Lung microvascular endothelial cell (primary cell): ENCODE measurements around the gene MIER1. TPM values are rescaled to one million over a fixed set of nuclear protein-coding genes. Genes with fewer than 3 reads are reported as not detected.
"Not testable (repeated sequence)": the region's sequence is repeated elsewhere in the genome, so short reads cannot be mapped to it uniquely, and the experiment has no call there.

ENCODE experiments used
- DNase-seq, 2 donors: peaks; one replicate each; pipeline versions ENCODE4 v3.0.0 to v3.0.0-alpha.2; 2010; ENCODE audit warnings: low read depth in 2 of 2
- total RNA-seq: library from RNA; depleted of rRNA; stranded (reverse); fragments of >200 nt; gene quantifications from 2 replicates; pipeline ENCODE4 v1.2.1, GENCODE V29; 2014

Gene MIER1
- total RNA-seq = 15.3 and 24.0 TPM in 2 replicates

- peak; percentile 99 for DNase-seq
Measured at GRCh38 chr1:66924756-66925557, at the start of gene MIER1, which contains the start of gene DNAI4. Gene MIER1 (plus strand): TSS chr1:66924990. CDS start chr1:66925029, 39 bp downstream. Gene DNAI4 (minus strand): TSS chr1:66924856. CDS start chr1:66924831, 25 bp downstream.

GRCh38 chr1:66876664-66877063 is 48.1 kb upstream of the MIER1 start:
- DNase-seq = no peak

- no peak for DNase-seq
Measured at GRCh38 chr1:66889030-66889429, 35.8 kb upstream of the MIER1 start.

- no peak for DNase-seq
Measured at GRCh38 chr1:66890621-66891020, 34.2 kb upstream of the MIER1 start.

DNA sequence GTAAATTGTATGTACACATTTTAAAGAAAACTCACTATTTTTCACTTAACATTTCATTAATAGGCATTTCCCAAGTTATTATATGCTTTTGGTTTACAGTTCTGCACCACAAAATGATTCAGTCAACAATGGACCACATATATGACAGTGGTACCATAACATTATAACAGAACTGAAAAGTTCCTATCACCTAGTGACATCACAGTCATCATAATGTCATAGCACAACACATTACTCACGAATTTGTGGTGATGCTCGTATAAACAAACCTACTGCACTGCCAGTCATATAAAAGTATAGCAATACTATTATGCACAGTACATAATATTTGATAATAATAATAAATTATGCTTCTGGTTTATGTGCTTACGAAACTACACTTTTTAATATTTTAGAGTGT is 31.1 kb upstream of the MIER1 start:
- DNase-seq = no peak

GRCh38 chr1:66915203-66915602 is 9.6 kb upstream of the MIER1 start:
- not testable (repeated sequence) for DNase-seq

GRCh38 chr1:66916320-66916719 is 8.5 kb upstream of the MIER1 start:
- no peak for DNase-seq

DNA sequence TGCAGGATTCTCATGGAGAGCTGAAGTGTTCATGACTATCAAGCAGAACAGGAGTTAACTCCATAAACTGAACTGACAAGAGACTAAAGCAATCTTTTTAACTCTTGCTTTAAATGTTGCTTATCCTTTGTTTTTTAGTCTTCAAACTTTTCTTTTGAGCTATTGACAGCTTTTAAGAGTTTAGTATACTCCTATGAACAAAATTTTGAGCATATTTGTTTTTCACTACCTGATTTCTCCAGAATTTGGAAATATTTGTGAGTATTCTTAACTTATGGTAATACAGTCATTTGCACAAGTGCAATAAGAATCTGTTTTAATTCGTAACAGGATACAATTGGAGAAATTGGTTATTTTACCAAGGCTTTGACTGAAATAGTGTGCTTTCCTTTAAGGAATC is 7.3 kb upstream of the MIER1 start:
- DNase-seq = no peak

DNA sequence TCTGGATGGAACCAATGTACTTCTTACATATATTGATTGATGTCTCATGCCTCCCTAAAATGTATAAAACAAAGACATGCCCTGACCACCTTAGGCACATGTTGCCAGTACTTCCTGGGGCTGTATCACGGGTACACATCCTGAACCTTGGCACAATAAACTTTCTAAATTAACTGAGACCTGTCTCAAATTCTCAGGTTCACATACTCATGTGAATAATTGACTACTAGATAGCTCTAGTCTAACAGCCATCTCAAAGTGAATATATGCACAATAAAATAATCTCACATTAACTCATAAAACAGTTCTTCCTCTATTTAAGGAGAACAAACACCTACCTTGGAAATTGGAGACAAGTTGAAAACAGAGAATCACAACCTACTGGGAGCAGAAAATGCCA is 5.7 kb upstream of the MIER1 start:
- no peak for DNase-seq

GRCh38 chr1:66919828-66920227 is 5.0 kb upstream of the MIER1 start:
- DNase-seq = no peak

- no peak for DNase-seq
Measured at GRCh38 chr1:66920543-66920942, 4.2 kb upstream of the MIER1 start.

- DNase-seq = no peak
Measured at GRCh38 chr1:66925558-66925910, 744 bp downstream of the MIER1 start.

DNA sequence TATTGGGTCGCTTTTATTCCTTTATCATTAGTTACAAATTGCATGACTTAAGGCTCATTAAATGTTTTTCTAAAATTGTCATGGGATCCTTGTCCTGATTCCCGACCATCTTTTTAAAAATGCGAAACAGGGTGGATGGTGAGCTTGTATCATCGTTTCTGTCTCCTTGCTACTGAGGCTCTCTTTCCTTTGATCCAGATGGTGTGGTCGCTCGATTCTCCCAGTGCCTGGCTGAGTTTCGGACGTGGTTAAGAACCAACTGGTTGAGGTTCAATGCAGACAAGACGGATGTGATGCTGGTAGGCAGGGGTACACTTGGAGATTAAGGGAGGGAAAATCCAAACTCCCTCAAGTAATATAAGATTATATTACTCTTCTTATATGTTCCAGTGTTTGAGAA is 1.2 kb downstream of the MIER1 start:
- DNase-seq = peak in 1 of 2 donors; percentile 13

- DNase-seq = no peak
Measured at GRCh38 chr1:66927528-66927927, 2.7 kb downstream of the MIER1 start.

GRCh38 chr1:66929146-66929688 is 4.4 kb downstream of the MIER1 start:
- no peak for DNase-seq

- no peak for DNase-seq
Measured at GRCh38 chr1:66929691-66929998, 4.9 kb downstream of the MIER1 start.

- peak; percentile 96 to 97 for DNase-seq
Measured at GRCh38 chr1:66929999-66930822, 5.4 kb downstream of the MIER1 start.

GRCh38 chr1:66930823-66931174 is 6.0 kb downstream of the MIER1 start:
- no peak for DNase-seq

DNA sequence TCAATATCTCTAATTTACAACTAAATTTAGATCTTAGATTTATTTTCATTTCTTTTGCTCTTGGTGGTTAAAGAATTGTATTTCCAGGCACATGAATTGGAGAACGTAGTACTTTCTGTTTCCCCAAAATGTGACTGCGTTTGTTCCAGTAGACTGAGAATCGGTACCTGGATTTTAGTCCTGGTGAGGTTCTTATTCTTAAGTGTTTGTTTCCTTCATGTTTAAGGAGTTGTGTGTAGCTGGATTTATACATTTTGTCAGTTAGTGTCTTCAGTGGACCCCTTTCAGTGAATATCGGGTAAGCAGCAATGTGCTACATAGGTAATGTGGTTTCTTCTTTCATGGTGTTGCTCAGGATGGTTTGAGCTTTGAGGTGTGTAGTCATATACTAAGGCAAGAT is 6.8 kb downstream of the MIER1 start:
- peak; percentile 24 to 25 for DNase-seq

- DNase-seq = no peak
Measured at GRCh38 chr1:66932291-66932690, 7.5 kb downstream of the MIER1 start.

DNA sequence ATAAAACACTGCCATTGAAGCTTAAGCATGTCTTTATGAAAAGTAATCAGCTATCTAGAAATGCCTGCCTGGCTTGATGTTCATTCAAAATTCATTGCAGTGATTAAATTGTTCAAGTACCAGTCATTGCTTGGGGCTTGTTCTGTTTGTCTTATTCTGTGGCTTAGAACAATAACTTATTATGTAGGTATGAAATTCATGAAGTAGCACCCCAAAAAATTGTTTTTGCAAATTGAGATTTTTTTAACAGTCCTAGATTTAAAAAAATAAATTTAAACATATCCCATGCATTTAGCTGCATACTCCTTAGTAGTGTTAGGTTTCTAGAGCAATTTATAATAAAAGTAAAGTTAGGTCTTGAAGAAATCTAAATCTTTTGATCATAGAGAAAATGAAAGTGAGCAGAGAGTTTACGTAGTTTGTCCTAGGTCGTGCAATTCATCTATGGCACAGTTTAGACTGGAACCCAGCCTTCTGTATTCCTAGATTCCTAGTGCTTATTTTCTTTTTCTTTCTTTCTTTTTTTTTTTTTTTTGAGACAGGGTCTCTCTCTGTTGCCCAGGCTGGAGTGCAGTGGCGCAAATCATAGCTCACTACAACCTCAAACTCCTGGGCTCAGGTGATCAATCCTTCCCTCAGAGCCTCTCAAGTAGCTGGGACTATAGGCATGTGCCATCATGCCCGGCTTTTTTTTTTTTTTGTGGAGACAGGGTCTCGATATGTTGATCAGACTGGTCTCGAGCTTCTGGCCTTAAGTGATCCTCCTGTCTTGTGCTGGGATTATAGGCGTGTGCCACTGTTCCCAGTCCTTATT is 9.3 kb downstream of the MIER1 start:
- DNase-seq = peak in 1 of 2 donors; percentile 28
